ENCODE results near the gene MACROD2. TPM values are rescaled to one million over a fixed set of nuclear protein-coding genes. Genes with fewer than 3 reads are reported as not detected.

Gene MACROD2
- total and polyA plus RNA-seq, 2 of the 4 experiments (the other 2 are of a cell fraction) = not detected

GRCh38 chr20:15188415-15188814 is 1193.1 kb downstream of the MACROD2 start:
- no peak overlapping the region for H4K91ac ChIP-seq (ENCODE audit: insufficient read depth, low read depth, low read length)
- in situ Hi-C loops (cut with MboI; ENCODE audit: low sequenced_read_pairs) = no loop called here
- no peak overlapping the region for H2BK120ac ChIP-seq (ENCODE audit: low read depth, low read length)
- ChIA-PET POLR2A (ENCODE audit: unreplicated experiment) (no interaction called here), CTCF (no interaction called here)
- ATAC-seq (ENCODE audit: low read depth) = no peak
- H3K27ac ChIP-seq (ENCODE audit: insufficient read depth, low read length) = no peak overlapping the region
- intact Hi-C loops (cut with micrococcal nuclease) = no loop called here
- no peak overlapping the region for H3K4me3 ChIP-seq (ENCODE audit: insufficient read depth, low read depth, low read length)
- no peak overlapping the region for H2BK15ac ChIP-seq (ENCODE audit: low read depth, low read length)
- H3K18ac ChIP-seq (ENCODE audit: low read depth, low read length) = no peak overlapping the region
- no peak overlapping the region for H3K4me2 ChIP-seq (ENCODE audit: low read depth, low read length)
- H3K9me1 ChIP-seq (ENCODE audit: insufficient read depth, low read length) = no peaks in the 10 kb centered on the region
- no peaks in the 10 kb centered on the region for H3K27me3 ChIP-seq (ENCODE audit: control insufficient read depth, insufficient read depth, low read length)
- no peak overlapping the region for H3K56ac ChIP-seq (ENCODE audit: extremely low read depth, insufficient read depth, low read length)
- 0 out of 2 replicates have a peak, but pooled peaks cover 6% of the 10 kb centered on the region for H3K9me3 ChIP-seq (ENCODE audit: control insufficient read depth, insufficient read depth, low read length)
- BruUV-seq (replicated peaks) = no TSS peak
- no peaks in the 10 kb centered on the region for H3K79me1 ChIP-seq (ENCODE audit: low read depth in 1 of 2, low read length in 2 of 2)
- H3K4me1 ChIP-seq (ENCODE audit: control insufficient read depth, insufficient read depth, low read length) = no peaks in the 10 kb centered on the region
- H2AK5ac ChIP-seq (ENCODE audit: low read depth, low read length) = no peak overlapping the region
- dilution Hi-C loops (cut with HindIII; ENCODE audit: low sequenced_read_pairs, unreplicated experiment) = no loop called here
- H2AFZ ChIP-seq (replicated peaks; ENCODE audit: low read length, poor library complexity) = no peak overlapping the region
- peak; percentile 51 for TF ChIP-seq CEBPB (IDR thresholded peaks at IDR 0.05; ENCODE audit: low read depth, low read length)
- no peak for TF ChIP-seq BHLHE40 (IDR thresholded peaks at IDR 0.05; ENCODE audit: low read depth, low read length)
- no peak overlapping the region for H3K4ac ChIP-seq (ENCODE audit: low read depth, low read length)
- no peaks in the 10 kb centered on the region for H3K36me3 ChIP-seq (ENCODE audit: control insufficient read depth, insufficient read depth, low read length)
- H4K20me1 ChIP-seq (ENCODE audit: insufficient read depth, low read length) = no peaks in the 10 kb centered on the region
- no peak overlapping the region for H3K14ac ChIP-seq (replicated peaks; ENCODE audit: low read depth, low read length)
- no peak overlapping the region for H2BK5ac ChIP-seq (ENCODE audit: low read depth, low read length, poor library complexity, severe bottlenecking)
- no peak overlapping the region for H3K23ac ChIP-seq (ENCODE audit: low read depth, low read length)
- H2AK9ac ChIP-seq (replicated peaks; ENCODE audit: low read depth, low read length, poor library complexity) = no peak overlapping the region
- H4K5ac ChIP-seq (ENCODE audit: low read depth, low read length) = no peak overlapping the region
- no peak overlapping the region for H2BK20ac ChIP-seq (ENCODE audit: low read depth, low read length)
- no peak overlapping the region for H3K9ac ChIP-seq (ENCODE audit: low read depth, low read length)
- H4K8ac ChIP-seq (ENCODE audit: low read depth in 2 of 2, low read length in 2 of 2) = no peak overlapping the region
- WGBS, 2 experiments (ENCODE audit: extremely low coverage in 2 of 2, insufficient read length in 1 of 2) = no CpG with 5 or more reads among the region's 3 CpGs
- DNase-seq = no peak

Measured in IMR-90 (cell line).